ENCODE measurements around the gene ADRM1.

DNA sequence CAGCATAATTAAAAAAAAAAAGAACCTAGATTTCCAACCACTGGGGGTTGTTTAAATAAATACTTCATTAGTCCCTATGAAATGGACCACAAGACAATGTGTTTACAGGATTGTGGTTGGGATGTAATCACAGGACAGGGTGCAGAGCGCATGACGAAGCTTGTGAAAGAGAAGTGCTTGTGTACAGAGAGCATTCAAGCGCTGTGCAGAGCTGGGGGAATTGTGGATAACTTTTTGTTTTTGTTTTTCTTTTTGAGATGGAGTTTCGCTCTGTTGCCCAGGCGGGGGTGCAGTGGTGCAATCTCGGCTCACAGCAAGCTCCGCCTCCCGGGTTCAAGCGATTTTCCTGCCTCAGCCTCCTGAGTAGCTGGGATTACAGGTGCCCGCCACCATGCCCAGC is 42.0 kb downstream of the ADRM1 start:
- TF ChIP-seq, protein P1, sequence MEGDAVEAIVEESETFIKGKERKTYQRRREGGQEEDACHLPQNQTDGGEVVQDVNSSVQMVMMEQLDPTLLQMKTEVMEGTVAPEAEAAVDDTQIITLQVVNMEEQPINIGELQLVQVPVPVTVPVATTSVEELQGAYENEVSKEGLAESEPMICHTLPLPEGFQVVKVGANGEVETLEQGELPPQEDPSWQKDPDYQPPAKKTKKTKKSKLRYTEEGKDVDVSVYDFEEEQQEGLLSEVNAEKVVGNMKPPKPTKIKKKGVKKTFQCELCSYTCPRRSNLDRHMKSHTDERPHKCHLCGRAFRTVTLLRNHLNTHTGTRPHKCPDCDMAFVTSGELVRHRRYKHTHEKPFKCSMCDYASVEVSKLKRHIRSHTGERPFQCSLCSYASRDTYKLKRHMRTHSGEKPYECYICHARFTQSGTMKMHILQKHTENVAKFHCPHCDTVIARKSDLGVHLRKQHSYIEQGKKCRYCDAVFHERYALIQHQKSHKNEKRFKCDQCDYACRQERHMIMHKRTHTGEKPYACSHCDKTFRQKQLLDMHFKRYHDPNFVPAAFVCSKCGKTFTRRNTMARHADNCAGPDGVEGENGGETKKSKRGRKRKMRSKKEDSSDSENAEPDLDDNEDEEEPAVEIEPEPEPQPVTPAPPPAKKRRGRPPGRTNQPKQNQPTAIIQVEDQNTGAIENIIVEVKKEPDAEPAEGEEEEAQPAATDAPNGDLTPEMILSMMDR (conservative IDR thresholded peaks at IDR 0.05; ENCODE audit: low read length): no peak
- no peak for TF ChIP-seq EZH2phosphoT487 (IDR thresholded peaks at IDR 0.05; ENCODE audit: borderline replicate concordance, low read depth, low read length)

Measured in OCI-LY7 (cell line).